ENCODE data around the gene DUSP10.

DUSP10 gene

GRCh38 chr1:221765527-221765926 lies 23.6 kb upstream of the DUSP10 start:
- Histone ChIP-seq H3K27ac (no peak overlapping the region), H3K36me3 (replicated peaks) (no peaks in the 10 kb centered on the region), H3K27me3 (replicated peaks) (no peaks in the 10 kb centered on the region), H3K4me3 (ENCODE audit: low read depth, low read length) (no peak overlapping the region)
- in situ Hi-C loops (cut with HindIII; ENCODE audit: low pct_ligation_motif_present, low sequenced_read_pairs), result no loop called here
- no peak for DNase-seq
- TF ChIP-seq, protein P1, sequence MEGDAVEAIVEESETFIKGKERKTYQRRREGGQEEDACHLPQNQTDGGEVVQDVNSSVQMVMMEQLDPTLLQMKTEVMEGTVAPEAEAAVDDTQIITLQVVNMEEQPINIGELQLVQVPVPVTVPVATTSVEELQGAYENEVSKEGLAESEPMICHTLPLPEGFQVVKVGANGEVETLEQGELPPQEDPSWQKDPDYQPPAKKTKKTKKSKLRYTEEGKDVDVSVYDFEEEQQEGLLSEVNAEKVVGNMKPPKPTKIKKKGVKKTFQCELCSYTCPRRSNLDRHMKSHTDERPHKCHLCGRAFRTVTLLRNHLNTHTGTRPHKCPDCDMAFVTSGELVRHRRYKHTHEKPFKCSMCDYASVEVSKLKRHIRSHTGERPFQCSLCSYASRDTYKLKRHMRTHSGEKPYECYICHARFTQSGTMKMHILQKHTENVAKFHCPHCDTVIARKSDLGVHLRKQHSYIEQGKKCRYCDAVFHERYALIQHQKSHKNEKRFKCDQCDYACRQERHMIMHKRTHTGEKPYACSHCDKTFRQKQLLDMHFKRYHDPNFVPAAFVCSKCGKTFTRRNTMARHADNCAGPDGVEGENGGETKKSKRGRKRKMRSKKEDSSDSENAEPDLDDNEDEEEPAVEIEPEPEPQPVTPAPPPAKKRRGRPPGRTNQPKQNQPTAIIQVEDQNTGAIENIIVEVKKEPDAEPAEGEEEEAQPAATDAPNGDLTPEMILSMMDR (IDR thresholded peaks at IDR 0.05; ENCODE audit: low read depth, low read length, missing control alignments), result no peak

DNA sequence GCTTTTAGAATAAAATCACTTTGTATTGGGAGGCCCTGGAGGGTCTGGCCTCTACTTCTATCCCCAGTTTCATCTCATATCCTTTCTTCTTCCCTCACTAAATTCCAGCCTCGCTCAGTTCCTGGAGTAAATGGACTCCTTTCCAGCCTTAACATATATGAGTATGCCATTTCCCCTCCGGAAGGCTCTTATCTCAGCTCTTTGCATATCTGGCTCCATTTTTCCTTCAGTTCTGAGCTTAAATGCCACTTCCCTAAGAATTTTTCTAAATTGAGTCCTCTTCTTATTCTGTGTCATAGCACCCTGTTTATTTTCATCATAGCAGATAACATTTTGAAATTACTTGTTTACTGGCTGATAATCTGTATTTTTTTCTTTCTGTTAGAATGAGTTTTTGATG lies 20.2 kb upstream of the DUSP10 start:
- no peak for DNase-seq
- no peak overlapping the region for H3K27ac ChIP-seq
- in situ Hi-C loops (cut with HindIII; ENCODE audit: low pct_ligation_motif_present, low sequenced_read_pairs), result no loop called here
- no peaks in the 10 kb centered on the region for H3K36me3 ChIP-seq (replicated peaks)
- H3K27me3 ChIP-seq (replicated peaks), result no peaks in the 10 kb centered on the region
- TF ChIP-seq, protein P1 (IDR thresholded peaks at IDR 0.05; ENCODE audit: low read depth, low read length, missing control alignments), result no peak
- no peak overlapping the region for H3K4me3 ChIP-seq (ENCODE audit: low read depth, low read length)

DNA sequence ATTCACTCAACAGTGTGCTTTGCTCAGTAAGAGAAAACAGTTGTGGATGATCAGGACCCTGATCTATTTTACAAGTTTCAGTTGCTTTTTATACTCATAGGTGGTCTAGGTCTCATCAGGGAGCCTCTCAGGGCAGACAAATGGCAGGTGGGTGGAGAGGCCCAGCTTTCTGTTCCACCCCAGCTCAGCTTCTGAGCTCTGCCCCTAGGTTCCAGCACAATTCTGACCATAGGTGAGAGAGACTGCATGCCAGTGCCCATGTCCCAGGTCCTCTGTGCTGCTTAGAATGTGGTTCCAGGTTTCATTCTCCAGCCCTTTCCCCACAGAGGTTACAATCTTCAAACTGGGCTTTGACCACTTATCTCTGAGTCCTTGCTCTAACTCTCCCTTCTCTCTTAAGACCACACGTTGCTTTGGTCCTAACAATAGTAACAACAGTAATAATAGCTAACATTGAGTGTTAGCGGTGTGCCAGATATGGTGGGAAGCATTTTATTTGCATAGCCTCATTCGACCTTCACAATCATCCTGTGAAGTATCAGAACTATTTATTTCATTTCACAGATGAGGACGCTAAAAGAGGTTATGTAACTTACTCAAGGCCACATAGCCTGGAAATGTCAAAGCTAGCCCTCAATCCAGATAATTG lies 19.6 kb upstream of the DUSP10 start:
- H3K27ac ChIP-seq, result no peak overlapping the region
- DNase-seq, result no peak
- no peaks in the 10 kb centered on the region for H3K27me3 ChIP-seq (replicated peaks)
- in situ Hi-C loops (cut with HindIII; ENCODE audit: low pct_ligation_motif_present, low sequenced_read_pairs), result no loop called here
- TF ChIP-seq, protein P1 (IDR thresholded peaks at IDR 0.05; ENCODE audit: low read depth, low read length, missing control alignments), result no peak
- H3K36me3 ChIP-seq (replicated peaks), result no peaks in the 10 kb centered on the region
- H3K4me3 ChIP-seq (ENCODE audit: low read depth, low read length), result no peak overlapping the region

DNA sequence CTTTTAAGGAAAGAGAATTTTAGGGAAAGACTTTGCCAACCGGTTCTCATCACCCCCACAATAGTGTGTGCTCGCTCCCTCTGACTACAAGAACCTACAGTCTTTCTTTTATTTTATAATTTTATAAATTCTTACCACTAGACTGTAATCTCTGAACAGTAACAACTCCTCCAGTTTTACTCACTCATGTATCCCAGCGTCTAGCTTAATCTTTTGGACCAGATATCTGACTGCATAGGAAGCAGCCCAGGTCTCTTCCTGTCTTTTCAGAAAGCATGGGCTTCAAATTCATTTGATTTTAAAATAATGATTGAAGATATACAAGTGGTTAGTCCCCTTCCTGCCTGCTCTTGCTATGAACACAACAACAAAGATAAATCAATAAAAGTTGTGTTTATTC lies 19.0 kb upstream of the DUSP10 start:
- TF ChIP-seq, protein P1 (IDR thresholded peaks at IDR 0.05; ENCODE audit: low read depth, low read length, missing control alignments), result no peak
- no peak for DNase-seq
- Histone ChIP-seq H3K27me3 (replicated peaks) (no peaks in the 10 kb centered on the region), H3K4me3 (ENCODE audit: low read depth, low read length) (no peak overlapping the region), H3K36me3 (replicated peaks) (no peaks in the 10 kb centered on the region), H3K27ac (no peak overlapping the region)
- in situ Hi-C loops (cut with HindIII; ENCODE audit: low pct_ligation_motif_present, low sequenced_read_pairs), result no loop called here

DNA sequence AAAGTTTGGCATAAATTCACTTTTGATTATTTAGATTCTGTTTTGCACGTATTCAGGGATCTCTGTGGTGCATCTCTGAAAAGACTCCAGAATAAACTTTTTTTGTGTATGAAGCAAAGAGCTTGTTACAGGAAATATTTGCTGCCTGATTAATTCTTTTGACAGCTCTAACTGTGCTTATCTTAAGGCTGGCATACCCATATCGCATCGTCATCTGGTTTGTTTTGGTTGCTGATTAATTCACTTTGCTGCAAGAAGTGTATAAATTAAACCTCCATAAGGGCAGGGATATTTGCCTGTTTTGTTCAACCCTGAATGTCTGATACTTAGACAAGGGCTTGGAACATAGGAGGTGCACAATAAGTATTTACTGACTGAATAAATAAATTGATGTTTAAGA lies 17.5 kb upstream of the DUSP10 start:
- in situ Hi-C loops (cut with HindIII; ENCODE audit: low pct_ligation_motif_present, low sequenced_read_pairs), result no loop called here
- no peak overlapping the region for H3K4me3 ChIP-seq (ENCODE audit: low read depth, low read length)
- H3K27ac ChIP-seq, result no peak overlapping the region
- H3K36me3 ChIP-seq (replicated peaks), result no peaks in the 10 kb centered on the region
- TF ChIP-seq, protein P1 (IDR thresholded peaks at IDR 0.05; ENCODE audit: low read depth, low read length, missing control alignments), result no peak
- no peaks in the 10 kb centered on the region for H3K27me3 ChIP-seq (replicated peaks)
- DNase-seq, result peak; percentile 28

- TF ChIP-seq, protein P1 (IDR thresholded peaks at IDR 0.05; ENCODE audit: low read depth, low read length, missing control alignments), result no peak
- Histone ChIP-seq H3K4me3 (ENCODE audit: low read depth, low read length) (no peak overlapping the region), H3K36me3 (replicated peaks) (no peaks in the 10 kb centered on the region), H3K27ac (no peak overlapping the region), H3K27me3 (replicated peaks) (no peaks in the 10 kb centered on the region)
- no peak for DNase-seq
- in situ Hi-C loops (cut with HindIII; ENCODE audit: low pct_ligation_motif_present, low sequenced_read_pairs), result no loop called here
Measured at GRCh38 chr1:221758455-221758854, 16.6 kb upstream of the DUSP10 start.
